Measurements from ENCODE around the gene NDST3.
"Not testable (repeated sequence)": the region's sequence is repeated elsewhere in the genome, so short reads cannot be mapped to it uniquely, and the experiment has no call there.

NDST3 gene

DNA sequence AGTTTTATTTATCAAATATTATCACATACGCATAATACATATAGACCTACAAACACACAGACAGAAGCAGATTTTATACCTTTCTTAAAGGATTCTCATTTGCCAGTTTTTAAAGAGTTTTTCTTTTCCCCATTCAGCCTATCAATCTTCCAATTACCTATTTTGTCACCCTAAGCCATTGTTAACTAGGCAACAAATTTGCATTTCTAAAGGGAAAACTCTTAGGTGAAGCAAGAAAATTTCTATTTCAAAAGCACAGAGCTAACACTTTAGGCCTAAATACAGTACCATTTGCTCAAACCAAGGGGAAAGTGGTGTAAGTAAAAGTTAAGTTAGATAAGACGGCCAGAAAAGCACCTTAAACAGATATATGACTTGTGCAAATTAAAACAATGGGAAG lies 156.6 kb downstream of the NDST3 start:
- FAIRE-seq: no peak

DNA sequence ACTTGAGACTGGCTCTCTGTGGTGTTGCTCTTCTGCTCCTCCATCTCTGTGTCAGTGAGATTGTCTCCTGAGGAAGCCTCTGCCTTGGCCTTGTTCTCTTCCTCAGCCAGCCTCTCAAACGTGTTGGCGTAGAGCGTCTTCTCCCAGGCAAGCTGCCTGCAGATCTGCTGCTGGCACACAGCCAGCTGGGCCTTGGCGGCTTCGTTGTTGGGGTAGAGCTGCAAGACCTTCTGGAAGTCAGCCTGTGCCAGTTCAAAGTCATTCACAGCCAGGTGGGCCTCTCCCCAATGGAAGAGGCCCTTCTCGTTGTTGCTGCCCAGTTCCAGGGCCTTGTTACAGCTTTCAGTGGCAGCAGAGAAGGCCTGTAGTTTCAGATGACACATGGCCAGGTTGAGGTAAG lies 159.1 kb downstream of the NDST3 start:
- FAIRE-seq: no peak

GRCh38 chr4:118206627-118207026 lies 172.3 kb downstream of the NDST3 start:
- no peak for FAIRE-seq

GRCh38 chr4:118213101-118213500 lies 178.8 kb downstream of the NDST3 start:
- FAIRE-seq: no peak

DNA sequence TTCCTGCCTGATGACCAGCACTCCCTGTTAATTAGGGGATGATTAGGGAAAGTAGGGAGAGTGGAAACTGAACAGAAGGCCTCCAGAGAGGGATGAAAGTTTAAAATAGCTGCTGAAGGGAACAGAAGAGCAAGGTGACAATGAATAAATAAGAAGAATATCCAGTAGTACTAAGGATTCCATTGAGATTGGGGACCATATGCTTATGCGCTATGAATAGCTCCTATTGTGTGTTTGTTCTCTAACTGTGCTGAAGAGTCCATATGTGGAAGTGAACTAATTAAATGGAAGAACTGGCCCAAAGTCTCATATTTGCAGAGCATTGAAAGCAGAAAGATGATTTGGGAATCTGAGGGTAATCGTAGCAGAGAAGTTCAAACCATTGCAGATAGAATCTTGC lies 181.5 kb downstream of the NDST3 start:
- no peak for FAIRE-seq

- no peak for FAIRE-seq
Measured at GRCh38 chr4:118221227-118221800, 187.0 kb downstream of the NDST3 start.

DNA sequence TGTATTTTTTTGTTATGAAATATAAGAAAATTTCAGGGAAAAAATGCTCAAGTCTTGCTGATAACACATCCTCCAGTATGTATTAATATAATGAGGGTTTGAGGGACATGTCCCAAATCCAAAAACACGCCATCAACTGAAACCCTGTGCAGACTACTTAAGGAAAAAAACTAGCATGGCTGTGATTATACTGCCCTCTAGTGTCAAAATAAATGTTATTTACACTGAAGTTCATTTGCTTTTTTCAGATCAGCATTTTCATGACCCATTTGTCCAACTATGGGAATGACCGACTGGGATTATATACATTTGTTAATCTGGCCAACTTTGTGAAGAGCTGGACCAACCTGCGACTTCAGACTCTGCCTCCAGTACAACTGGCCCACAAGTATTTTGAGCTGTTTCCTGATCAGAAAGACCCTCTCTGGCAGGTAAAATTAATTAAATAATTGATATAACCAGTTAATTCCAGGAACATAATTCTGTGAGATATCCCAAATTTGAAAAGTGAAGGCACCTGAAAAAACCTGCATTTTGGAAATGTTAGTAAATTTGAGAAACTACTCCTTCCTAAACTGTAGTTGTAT lies 190.1 kb downstream of the NDST3 start:
- peak; percentile 80 for FAIRE-seq

- no peak for FAIRE-seq
Measured at GRCh38 chr4:118225511-118225910, 191.2 kb downstream of the NDST3 start.

GRCh38 chr4:118226311-118227010 lies 192.2 kb downstream of the NDST3 start:
- no peak for FAIRE-seq

GRCh38 chr4:118235566-118236120 lies 201.4 kb downstream of the NDST3 start:
- FAIRE-seq: no peak

GRCh38 chr4:118237531-118237930 lies 203.2 kb downstream of the NDST3 start:
- no peak for FAIRE-seq

DNA sequence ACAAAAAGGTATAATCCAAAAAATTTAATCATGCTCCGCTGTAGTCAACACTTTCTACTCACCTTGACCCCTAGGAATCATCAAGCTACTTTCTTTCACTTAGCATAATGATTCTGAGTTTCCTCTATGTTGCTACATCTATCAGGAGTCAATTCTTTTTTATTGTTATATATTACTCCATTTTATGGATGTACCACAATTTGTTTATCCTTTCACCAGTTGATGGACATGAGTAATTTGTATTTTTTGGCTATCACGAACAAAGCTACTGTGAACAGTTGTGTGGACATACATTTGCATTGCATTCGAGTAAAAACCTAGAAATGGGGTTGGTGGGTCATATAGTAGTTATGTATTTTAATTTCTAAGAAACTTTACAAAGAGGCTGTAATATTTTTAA lies 215.6 kb downstream of the NDST3 start:
- FAIRE-seq: no peak

- no peak for FAIRE-seq
Measured at GRCh38 chr4:118254368-118254767, 220.1 kb downstream of the NDST3 start.

DNA sequence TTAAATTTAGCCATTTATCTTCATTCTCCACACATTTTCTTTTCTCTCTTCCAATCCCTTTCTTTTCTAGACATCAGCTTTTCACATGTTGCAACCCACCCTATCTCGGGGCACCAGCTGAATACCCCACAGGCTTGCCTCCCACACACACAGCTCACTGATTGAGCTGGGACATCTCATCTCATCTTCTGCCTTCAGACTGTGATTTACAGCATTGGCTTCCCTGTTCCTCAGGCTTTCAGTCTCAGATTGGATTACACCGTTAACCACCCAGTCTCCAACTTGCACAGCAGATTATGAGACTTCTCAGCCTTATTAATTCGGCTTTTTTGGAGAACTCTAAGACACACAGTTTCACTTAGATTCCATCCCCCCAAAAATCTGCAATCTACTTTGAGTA lies 224.8 kb downstream of the NDST3 start:
- FAIRE-seq: no peak

GRCh38 chr4:118260309-118260708 lies 226.0 kb downstream of the NDST3 start:
- FAIRE-seq: no peak

- no peak for FAIRE-seq
Measured at GRCh38 chr4:118264096-118264495, 229.8 kb downstream of the NDST3 start.

DNA sequence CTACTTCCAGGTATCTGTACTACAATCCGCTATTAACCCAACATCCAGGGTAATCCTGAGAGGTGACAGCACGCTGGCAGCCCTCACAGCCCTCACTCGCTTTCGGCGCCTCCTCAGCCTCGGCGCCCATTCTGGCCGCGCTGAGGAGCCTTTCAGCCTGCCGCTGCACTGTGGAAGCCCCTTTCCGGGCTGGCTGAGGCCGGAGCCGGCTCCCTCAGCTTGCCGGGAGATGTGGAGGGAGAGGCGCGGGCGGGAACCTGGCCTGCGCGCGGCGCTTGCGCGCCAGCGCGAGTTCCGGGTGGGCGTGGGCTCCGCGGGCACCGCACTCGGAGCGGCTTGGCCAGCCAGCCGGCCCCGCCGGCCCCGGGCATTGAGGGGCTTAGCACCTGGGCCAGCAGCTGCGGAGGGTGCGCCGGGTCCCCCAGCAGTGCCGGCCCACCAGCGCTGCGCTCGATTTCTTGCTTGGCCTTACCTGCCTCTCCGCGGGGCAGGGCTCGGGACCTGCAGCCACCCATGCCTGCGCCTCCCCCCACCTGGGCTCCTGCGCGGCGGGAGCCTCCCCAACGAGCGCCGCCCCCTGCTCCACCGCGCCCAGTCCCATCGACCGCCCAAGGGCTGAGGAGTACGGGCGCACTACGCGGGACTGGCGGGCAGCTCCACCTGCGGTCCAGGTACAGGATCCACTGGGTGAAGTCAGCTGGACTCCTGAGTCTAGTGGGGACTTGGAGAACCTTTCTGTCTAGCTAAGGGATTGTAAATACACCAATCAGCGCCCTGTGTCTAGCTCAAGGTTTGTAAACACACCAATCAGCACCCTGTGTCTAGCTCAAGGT lies 231.2 kb downstream of the NDST3 start:
- no peak for FAIRE-seq

GRCh38 chr4:118266145-118266496 lies 231.8 kb downstream of the NDST3 start:
- FAIRE-seq: not testable (repeated sequence)

DNA sequence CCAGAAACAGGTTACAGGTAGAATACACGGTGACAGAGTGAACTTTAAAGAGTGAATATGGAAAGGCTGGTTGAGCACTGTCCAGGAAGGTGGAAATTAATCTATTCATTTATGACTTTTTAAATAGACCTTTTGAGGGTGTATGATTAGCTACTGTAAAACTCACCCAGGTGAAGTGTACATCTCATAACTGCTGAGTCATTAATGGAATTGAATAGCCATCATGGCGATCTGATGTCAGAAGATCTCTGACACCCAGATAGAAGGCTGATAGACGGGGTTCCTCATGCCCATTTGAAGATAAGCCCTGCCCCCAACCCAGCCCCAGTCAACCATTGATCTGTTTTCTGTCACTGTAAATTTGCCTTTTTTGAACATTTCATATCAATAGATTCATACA lies 234.5 kb downstream of the NDST3 start:
- no peak for FAIRE-seq

DNA sequence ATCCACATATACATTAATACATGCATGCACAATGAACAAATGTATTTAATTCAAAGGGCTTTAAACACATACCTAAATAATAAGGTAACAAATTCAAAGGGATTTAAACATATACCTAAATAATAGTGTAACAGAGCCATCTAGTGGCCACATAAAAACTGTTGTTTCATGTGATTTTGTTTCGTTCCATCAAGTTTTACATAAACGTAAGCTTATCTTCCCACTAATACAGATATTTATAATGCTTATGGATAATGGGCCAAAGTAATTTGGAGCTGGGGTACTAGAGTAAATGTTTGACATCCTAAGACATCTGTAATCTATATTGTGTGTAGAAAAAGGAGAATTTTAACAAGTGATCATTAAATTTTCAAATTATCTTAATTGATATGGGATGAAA lies 236.2 kb downstream of the NDST3 start:
- peak; percentile 96 for FAIRE-seq

DNA sequence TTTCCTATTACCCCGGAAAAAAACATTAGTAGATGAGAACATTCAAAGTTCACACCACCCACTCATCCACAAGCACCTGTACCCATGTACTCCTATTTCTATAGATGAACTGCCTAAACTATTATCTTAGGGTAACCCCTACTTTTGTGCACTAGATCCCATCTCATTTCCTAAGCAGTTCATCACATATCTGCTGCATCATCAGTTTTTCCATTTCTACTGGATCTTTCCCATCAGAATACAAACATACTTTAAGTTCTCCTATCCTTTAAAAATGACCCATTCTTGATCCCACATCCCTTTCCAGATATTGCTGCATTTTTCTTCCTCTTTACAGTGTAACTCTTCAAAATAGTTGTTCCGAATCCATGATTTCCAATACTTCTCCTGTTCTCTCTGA lies 237.5 kb downstream of the NDST3 start:
- FAIRE-seq: no peak

DNA sequence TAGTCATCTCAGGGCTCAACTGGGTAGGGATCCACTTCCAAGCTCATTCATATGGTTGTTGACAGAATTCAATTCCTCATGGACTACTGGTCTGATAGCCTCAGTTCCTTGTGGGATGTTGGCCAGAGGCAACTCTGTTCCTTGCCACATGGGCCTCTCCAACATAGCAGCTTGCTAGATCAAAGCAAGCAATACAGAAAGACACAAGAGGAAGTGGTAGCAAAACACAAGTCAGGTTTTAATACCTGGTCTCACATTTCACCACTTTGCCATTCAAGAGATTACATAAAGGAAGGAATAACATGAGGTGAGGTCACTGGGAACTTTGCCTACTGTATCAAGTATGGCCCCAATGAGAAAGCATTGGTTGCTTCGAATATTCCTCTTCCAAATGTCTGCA lies 239.4 kb downstream of the NDST3 start:
- FAIRE-seq: no peak

- FAIRE-seq: no peak
Measured at GRCh38 chr4:118276580-118276979, 242.3 kb downstream of the NDST3 start.

DNA sequence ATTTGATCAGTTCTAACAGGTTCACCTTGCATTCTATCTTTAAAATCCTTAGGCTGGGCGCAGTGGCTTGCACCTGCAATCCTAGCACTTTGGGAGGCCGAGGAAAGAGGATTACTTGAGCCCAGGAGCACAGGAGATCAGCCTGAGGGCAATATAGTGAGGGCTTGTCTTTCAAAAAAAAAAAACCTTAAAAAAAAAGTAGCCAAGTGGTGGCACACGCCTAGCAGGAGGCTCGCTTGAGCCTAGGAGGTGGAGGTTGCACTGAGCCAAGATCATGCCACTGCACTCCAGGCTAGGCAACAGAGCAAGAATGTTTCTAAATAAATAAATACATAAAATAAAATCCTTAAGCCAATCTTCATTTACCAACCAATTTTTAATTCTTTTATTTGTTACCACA lies 243.0 kb downstream of the NDST3 start:
- FAIRE-seq: no peak
